Measurements from ENCODE around the gene RUNX3. TPM values are rescaled to one million over a fixed set of nuclear protein-coding genes. Genes with fewer than 3 reads are reported as not detected.

Gene RUNX3
- total RNA-seq, 1 experiment from 2014 or later: 0.28 TPM

DNA sequence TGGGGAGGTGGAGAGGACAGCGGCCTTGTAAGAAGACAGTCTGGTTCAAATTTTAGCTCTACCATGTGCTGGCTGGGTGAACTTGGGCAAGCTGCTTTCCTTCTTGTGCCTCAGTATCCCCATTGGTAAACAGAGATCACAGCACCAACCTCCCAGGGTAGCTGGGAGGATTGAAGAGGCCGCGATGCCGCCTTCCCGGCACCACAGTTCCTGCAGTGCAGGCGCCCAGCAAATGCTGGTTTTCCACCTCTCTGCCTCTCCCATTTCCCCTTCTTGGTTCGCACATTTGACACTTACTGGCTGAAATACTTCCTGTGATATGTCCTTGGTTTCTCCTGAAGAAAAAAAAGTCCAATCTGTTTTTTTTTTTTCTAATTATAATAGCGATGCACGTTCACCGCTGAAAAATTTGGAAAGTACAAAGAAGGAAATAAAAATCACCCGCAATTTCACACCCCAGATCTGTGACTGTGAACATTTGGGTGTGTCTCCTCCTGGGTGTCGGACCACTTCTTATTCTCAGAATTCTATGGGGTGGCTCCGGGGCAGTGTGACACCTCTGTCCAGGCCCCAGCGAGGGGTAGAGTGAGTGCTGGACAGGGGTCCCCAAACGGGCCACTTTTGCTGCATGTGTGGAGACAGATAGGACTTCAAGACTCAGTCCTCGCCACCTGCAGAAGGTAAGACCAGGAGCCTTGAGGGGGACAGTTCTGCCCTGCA is 73.1 kb downstream of the RUNX3 start:
- no peaks in the 10 kb centered on the region for H3K4me1 Mint-ChIP-seq (ENCODE audit: low read depth, unreplicated experiment)
- no peak overlapping the region for H3K27ac Mint-ChIP-seq (ENCODE audit: unreplicated experiment)
- CTCF ChIA-PET: no interaction called here
- DNase-seq: no peak
- H3K9me3 Mint-ChIP-seq (ENCODE audit: low read depth, unreplicated experiment): no peaks in the 10 kb centered on the region
- no peak for TF ChIP-seq CTCF (IDR thresholded peaks at IDR 0.05; ENCODE audit: unreplicated experiment)
- no TSS peak for BruUV-seq (replicated peaks)
- H3K4me3 Mint-ChIP-seq (ENCODE audit: low read depth, unreplicated experiment): no peak overlapping the region
- peaks cover 4% of the 10 kb centered on the region for H3K27me3 Mint-ChIP-seq (ENCODE audit: unreplicated experiment)
- intact Hi-C loops (cut with micrococcal nuclease; ENCODE audit: unreplicated experiment): no loop called here
- no peaks in the 10 kb centered on the region for H3K36me3 Mint-ChIP-seq (ENCODE audit: insufficient read depth, unreplicated experiment)

- CTCF ChIA-PET: no interaction called here
- no peak for DNase-seq
- intact Hi-C loops (cut with micrococcal nuclease; ENCODE audit: unreplicated experiment): no loop called here
- H3K27me3 Mint-ChIP-seq (ENCODE audit: unreplicated experiment): no peaks in the 10 kb centered on the region
- no peaks in the 10 kb centered on the region for H3K36me3 Mint-ChIP-seq (ENCODE audit: insufficient read depth, unreplicated experiment)
- no peak overlapping the region for H3K4me3 Mint-ChIP-seq (ENCODE audit: low read depth, unreplicated experiment)
- TF ChIP-seq CTCF (IDR thresholded peaks at IDR 0.05; ENCODE audit: unreplicated experiment): no peak
- H3K27ac Mint-ChIP-seq (ENCODE audit: unreplicated experiment): no peak overlapping the region
- H3K9me3 Mint-ChIP-seq (ENCODE audit: low read depth, unreplicated experiment): no peaks in the 10 kb centered on the region
- no peaks in the 10 kb centered on the region for H3K4me1 Mint-ChIP-seq (ENCODE audit: low read depth, unreplicated experiment)
- BruUV-seq (replicated peaks): no TSS peak
These were observed 74.6 kb downstream of the RUNX3 start for GRCh38 chr1:24855474-24855873.

DNA sequence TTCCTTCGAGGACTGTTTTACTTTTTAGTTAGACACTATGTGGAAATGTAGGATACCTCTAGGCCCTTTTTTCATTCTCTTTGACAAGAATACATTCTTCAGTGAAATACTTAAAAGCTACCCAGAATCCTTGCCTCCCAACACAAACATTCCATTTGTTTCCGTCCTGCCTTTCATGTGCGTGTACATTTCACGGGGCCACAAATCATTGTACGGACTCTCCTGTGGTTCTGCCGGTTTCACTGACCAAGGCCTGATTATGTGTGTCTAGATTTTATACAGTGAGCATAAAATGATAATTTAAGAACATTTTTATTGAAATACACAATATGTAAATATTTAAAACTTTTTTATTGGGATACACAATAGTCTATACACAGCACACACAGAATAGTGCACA is 76.4 kb downstream of the RUNX3 start:
- peaks cover 7% of the 10 kb centered on the region for H3K36me3 Mint-ChIP-seq (ENCODE audit: insufficient read depth, unreplicated experiment)
- BruUV-seq (replicated peaks): no TSS peak
- H3K4me3 Mint-ChIP-seq (ENCODE audit: low read depth, unreplicated experiment): no peak overlapping the region
- no peak for DNase-seq
- no peak for TF ChIP-seq CTCF (IDR thresholded peaks at IDR 0.05; ENCODE audit: unreplicated experiment)
- no peaks in the 10 kb centered on the region for H3K27me3 Mint-ChIP-seq (ENCODE audit: unreplicated experiment)
- H3K27ac Mint-ChIP-seq (ENCODE audit: unreplicated experiment): no peak overlapping the region
- H3K9me3 Mint-ChIP-seq (ENCODE audit: low read depth, unreplicated experiment): no peaks in the 10 kb centered on the region
- H3K4me1 Mint-ChIP-seq (ENCODE audit: low read depth, unreplicated experiment): no peaks in the 10 kb centered on the region
- intact Hi-C loops (cut with micrococcal nuclease; ENCODE audit: unreplicated experiment): no loop called here
- CTCF ChIA-PET: no interaction called here

DNA sequence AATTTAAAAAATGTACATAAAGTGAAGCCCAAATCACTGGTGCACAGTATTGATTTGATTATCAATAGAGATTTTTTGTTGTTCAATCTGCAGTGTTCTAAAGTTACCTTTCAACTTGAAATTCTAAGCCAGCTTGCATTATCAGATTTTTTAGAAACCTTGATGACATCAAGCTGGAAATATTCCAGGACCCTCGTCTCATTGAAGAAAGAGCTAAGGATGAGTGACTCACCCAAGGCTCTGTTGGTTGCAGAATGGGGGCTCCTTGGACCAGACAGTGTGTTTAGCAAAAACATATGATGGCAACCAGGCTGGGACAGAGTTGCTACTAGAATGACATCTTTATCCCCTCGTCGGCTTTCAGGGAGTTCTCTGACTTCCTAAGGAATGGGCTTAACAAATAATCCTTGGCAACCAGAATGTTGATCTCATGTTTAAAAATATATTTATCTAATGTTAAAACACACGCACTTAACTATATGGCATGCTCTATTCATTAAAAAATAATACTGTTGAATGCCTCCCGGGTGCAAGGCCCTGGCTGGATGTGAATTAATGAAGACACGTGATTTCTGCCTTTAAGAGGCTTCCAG is 79.7 kb downstream of the RUNX3 start:
- H3K36me3 Mint-ChIP-seq (ENCODE audit: insufficient read depth, unreplicated experiment): peaks cover 16% of the 10 kb centered on the region
- CTCF ChIA-PET: interaction anchor here (0.7 to 1.0 kb wide), 2 partner anchors 12 to 250 kb away, joined by 3 read pairs; no protein-coding TSS in a partner anchor
- intact Hi-C loops (cut with micrococcal nuclease; ENCODE audit: unreplicated experiment): no loop called here
- no peak for TF ChIP-seq CTCF (IDR thresholded peaks at IDR 0.05; ENCODE audit: unreplicated experiment)
- H3K4me3 Mint-ChIP-seq (ENCODE audit: low read depth, unreplicated experiment): no peak overlapping the region
- no peaks in the 10 kb centered on the region for H3K9me3 Mint-ChIP-seq (ENCODE audit: low read depth, unreplicated experiment)
- H3K27me3 Mint-ChIP-seq (ENCODE audit: unreplicated experiment): no peaks in the 10 kb centered on the region
- no peaks in the 10 kb centered on the region for H3K4me1 Mint-ChIP-seq (ENCODE audit: low read depth, unreplicated experiment)
- BruUV-seq (replicated peaks): no TSS peak
- no peak overlapping the region for H3K27ac Mint-ChIP-seq (ENCODE audit: unreplicated experiment)
- no peak for DNase-seq
